ENCODE results near the gene POLR2A.

Gene POLR2A

DNA sequence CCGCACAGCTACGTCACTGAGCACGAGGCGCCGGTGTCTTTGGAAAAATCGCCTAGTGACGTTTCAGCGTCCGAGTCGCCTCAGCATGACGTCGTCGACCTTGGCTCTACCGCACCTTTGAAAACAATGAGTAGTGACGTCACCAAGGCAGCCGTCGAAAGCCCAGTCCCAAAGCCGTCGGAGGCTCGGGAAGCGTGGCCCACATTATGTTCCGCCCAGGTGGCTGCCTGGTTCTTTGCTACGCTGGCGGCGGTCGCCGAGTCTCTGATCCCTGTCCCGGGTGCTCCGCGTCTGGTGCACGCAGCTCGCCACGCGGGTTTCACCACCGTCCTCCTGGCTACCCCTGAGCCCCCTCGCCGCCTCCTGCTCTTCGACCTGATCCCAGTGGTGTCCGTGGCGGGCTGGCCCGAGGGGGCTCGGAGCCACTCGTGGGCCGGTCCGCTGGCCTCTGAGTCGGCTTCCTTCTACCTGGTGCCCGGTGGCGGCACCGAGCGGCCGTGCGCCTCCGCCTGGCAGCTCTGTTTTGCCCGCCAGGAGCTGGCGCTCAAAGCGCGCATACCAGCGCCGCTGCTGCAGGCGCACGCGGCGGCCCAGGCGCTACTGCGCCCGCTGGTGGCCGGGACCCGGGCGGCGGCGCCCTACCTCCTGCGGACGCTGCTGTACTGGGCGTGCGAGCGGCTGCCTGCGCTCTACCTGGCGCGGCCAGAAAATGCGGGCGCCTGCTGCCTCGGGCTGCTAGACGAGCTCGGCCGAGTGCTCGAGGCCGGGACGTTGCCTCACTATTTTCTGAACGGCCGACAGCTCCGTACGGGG lies 47.4 kb upstream of the POLR2A start:
- peaks cover 13% of the 10 kb centered on the region for H4K20me1 ChIP-seq (ENCODE audit: insufficient read depth, low read length, poor library complexity, severe bottlenecking)
- H3K9me3 ChIP-seq (ENCODE audit: insufficient read depth, low read depth, low read length): no peaks in the 10 kb centered on the region
- TF ChIP-seq, protein P1, sequence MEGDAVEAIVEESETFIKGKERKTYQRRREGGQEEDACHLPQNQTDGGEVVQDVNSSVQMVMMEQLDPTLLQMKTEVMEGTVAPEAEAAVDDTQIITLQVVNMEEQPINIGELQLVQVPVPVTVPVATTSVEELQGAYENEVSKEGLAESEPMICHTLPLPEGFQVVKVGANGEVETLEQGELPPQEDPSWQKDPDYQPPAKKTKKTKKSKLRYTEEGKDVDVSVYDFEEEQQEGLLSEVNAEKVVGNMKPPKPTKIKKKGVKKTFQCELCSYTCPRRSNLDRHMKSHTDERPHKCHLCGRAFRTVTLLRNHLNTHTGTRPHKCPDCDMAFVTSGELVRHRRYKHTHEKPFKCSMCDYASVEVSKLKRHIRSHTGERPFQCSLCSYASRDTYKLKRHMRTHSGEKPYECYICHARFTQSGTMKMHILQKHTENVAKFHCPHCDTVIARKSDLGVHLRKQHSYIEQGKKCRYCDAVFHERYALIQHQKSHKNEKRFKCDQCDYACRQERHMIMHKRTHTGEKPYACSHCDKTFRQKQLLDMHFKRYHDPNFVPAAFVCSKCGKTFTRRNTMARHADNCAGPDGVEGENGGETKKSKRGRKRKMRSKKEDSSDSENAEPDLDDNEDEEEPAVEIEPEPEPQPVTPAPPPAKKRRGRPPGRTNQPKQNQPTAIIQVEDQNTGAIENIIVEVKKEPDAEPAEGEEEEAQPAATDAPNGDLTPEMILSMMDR (conservative IDR thresholded peaks at IDR 0.05; ENCODE audit: low read length): no peak
- TF ChIP-seq EZH2phosphoT487 (IDR thresholded peaks at IDR 0.05; ENCODE audit: borderline replicate concordance): no peak
- H3K4me1 ChIP-seq (ENCODE audit: insufficient read depth, low read length, poor library complexity, severe bottlenecking): peaks cover 27% of the 10 kb centered on the region
- H3K79me2 ChIP-seq (ENCODE audit: insufficient read depth, low read length): peaks cover 43% of the 10 kb centered on the region; the same call in 1 of the 2 replicates
- no peaks in the 10 kb centered on the region for H3K9me2 ChIP-seq (replicated peaks; ENCODE audit: low read depth, low read length)
- peak overlapping the region; percentile 95 for H3K4me2 ChIP-seq (ENCODE audit: low read depth, low read length, poor library complexity, severe bottlenecking)
- H3K27me3 ChIP-seq (ENCODE audit: insufficient read depth, low read length, poor library complexity, severe bottlenecking): no peaks in the 10 kb centered on the region
- no peaks in the 10 kb centered on the region for H3K36me3 ChIP-seq (ENCODE audit: insufficient read depth, low read length)
- peak overlapping the region; percentile 77 for H3K9ac ChIP-seq (ENCODE audit: low read depth, low read length, poor library complexity, severe bottlenecking)
- no peaks in the 10 kb centered on the region; the same call in 1 of the 2 replicates for H3F3A ChIP-seq (ENCODE audit: low read depth)
- peak overlapping the region; percentile 95 for H3K4me3 ChIP-seq (ENCODE audit: low read length, poor library complexity, severe bottlenecking)
- no peak overlapping the region for H2AFZ ChIP-seq (ENCODE audit: low read length)

DNA sequence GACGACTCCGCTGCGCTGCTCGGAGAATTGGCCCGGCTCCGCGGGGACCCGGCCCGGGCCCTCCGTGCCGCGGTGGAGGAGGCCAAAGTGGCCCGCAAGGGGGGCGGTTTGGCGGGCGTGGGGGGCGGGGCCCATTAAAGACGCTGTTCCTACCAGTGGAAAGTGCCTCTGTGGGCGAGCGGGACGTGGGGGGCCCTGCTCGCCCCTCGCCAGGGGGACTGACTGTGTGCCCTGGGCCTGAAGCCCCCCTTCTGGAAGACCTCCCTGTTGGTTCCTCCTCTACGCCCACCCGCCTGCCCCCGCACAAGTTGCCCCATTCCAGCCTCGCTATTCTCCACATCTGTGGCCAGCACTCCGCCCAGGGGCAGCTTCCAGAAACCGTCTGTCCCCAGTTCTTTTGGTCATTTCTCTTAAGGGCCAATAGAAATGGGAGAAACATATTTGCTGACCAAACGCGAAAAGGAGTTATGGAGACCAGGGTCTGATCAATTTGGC lies 46.8 kb upstream of the POLR2A start:
- Histone ChIP-seq H3K36me3 (ENCODE audit: insufficient read depth, low read length) (no peaks in the 10 kb centered on the region), H3K79me2 (ENCODE audit: insufficient read depth, low read length) (peaks cover 43% of the 10 kb centered on the region; the same call in 1 of the 2 replicates), H3K9ac (ENCODE audit: low read depth, low read length, poor library complexity, severe bottlenecking) (no peak overlapping the region), H4K20me1 (ENCODE audit: insufficient read depth, low read length, poor library complexity, severe bottlenecking) (peaks cover 13% of the 10 kb centered on the region), H3K4me3 (ENCODE audit: low read length, poor library complexity, severe bottlenecking) (peak overlapping the region; percentile 94), H3F3A (ENCODE audit: low read depth) (no peaks in the 10 kb centered on the region; the same call in 1 of the 2 replicates), H3K27me3 (ENCODE audit: insufficient read depth, low read length, poor library complexity, severe bottlenecking) (no peaks in the 10 kb centered on the region), H3K9me3 (ENCODE audit: insufficient read depth, low read depth, low read length) (no peaks in the 10 kb centered on the region), H2AFZ (ENCODE audit: low read length) (no peak overlapping the region), H3K4me1 (ENCODE audit: insufficient read depth, low read length, poor library complexity, severe bottlenecking) (peaks cover 27% of the 10 kb centered on the region), H3K4me2 (ENCODE audit: low read depth, low read length, poor library complexity, severe bottlenecking) (peak overlapping the region; percentile 85), H3K9me2 (replicated peaks; ENCODE audit: low read depth, low read length) (no peaks in the 10 kb centered on the region)
- no peak for TF ChIP-seq EZH2phosphoT487 (IDR thresholded peaks at IDR 0.05; ENCODE audit: borderline replicate concordance)
- TF ChIP-seq, protein P1 (conservative IDR thresholded peaks at IDR 0.05; ENCODE audit: low read length): no peak

DNA sequence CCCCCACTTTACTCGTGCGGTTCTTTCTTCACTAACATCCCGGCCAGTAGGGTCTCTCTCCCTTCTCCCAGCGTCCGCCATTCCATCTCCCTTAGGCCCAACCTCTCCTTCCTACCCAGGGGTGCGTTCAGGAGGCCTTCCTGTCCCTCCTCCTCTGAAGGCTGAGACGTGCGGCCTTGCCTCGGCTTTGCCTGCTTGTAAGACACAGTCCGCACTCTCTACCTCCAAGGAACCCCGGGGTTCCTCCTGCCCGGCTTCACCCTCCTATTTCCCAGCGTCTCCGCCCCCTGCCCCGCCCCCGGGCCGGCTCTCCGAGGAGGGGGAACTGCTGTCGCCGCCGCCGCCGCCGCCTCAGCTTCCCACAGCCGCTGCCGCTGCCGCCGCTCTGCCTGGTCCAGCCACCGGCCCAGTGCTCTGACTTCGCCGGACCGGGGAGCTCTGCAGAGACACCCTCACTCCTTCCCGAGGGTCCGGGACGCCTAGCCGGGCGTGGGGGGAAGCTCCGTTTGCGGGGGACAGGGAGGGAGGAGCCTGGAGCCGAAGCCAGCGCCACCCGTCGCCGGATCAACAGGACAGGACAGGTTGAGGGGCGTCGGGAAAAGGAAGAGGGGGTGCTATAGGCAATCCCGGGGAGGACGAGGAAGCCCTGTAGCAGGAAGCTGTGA lies 46.1 kb upstream of the POLR2A start:
- Histone ChIP-seq H4K20me1 (ENCODE audit: insufficient read depth, low read length, poor library complexity, severe bottlenecking) (peaks cover 13% of the 10 kb centered on the region), H3K9ac (ENCODE audit: low read depth, low read length, poor library complexity, severe bottlenecking) (peak overlapping the region; percentile 45), H3K4me3 (ENCODE audit: low read length, poor library complexity, severe bottlenecking) (peak overlapping the region; percentile 94), H3K9me2 (replicated peaks; ENCODE audit: low read depth, low read length) (no peaks in the 10 kb centered on the region), H3K36me3 (ENCODE audit: insufficient read depth, low read length) (no peaks in the 10 kb centered on the region), H3K27me3 (ENCODE audit: insufficient read depth, low read length, poor library complexity, severe bottlenecking) (no peaks in the 10 kb centered on the region), H3K4me1 (ENCODE audit: insufficient read depth, low read length, poor library complexity, severe bottlenecking) (peaks cover 27% of the 10 kb centered on the region), H2AFZ (ENCODE audit: low read length) (no peak overlapping the region), H3K9me3 (ENCODE audit: insufficient read depth, low read depth, low read length) (no peaks in the 10 kb centered on the region), H3K79me2 (ENCODE audit: insufficient read depth, low read length) (peaks cover 43% of the 10 kb centered on the region; the same call in 1 of the 2 replicates), H3F3A (ENCODE audit: low read depth) (no peaks in the 10 kb centered on the region; the same call in 1 of the 2 replicates), H3K4me2 (ENCODE audit: low read depth, low read length, poor library complexity, severe bottlenecking) (peak overlapping the region; percentile 85)
- TF ChIP-seq, protein P1 (conservative IDR thresholded peaks at IDR 0.05; ENCODE audit: low read length): no peak
- no peak for TF ChIP-seq EZH2phosphoT487 (IDR thresholded peaks at IDR 0.05; ENCODE audit: borderline replicate concordance)
